OCI-LY3 (cell line): ENCODE results near the gene ZNF862.

Experiments used
- CTCF ChIP-seq: fragments of 200-600, 300-600 bp; sonication (generic); IDR thresholded peaks from 2 replicates; pipeline ENCODE4 v1.5.1; 2014; ENCODE audit warnings: antibody characterized with exemption, low read length, low read depth
- EZH2phosphoT487 ChIP-seq: fragments of 200-600 bp; shearing (Covaris generic); IDR thresholded peaks from 2 replicates; pipeline ENCODE4 v1.6.1; 2018; ENCODE audit warnings: antibody characterized with exemption, mixed run types, low read depth

GRCh38 chr7:149851449-149851848 is 13.3 kb downstream of the ZNF862 start:
- no peak for TF ChIP-seq CTCF
- no peak for TF ChIP-seq EZH2phosphoT487
